Astrocyte of the spinal cord (primary cell): ENCODE data around the gene FTO.

Experiments used
- DNase-seq: peaks from one replicate; pipeline ENCODE4 v3.0.0; 2011; ENCODE audit warnings: low read depth, low spot score
- H3K4me3 ChIP-seq: 2 replicates; pipeline ENCODE4 v1.5.1; 2011; ENCODE audit warnings: low read depth, mild to moderate bottlenecking, low read length, moderate library complexity
- in situ Hi-C: cut with HindIII; loops from 2 replicates; pipeline ENCODE4 v1.10.0; 2017; ENCODE audit warnings: low sequenced_read_pairs
- TF ChIP-seq, protein P1 (sequence below): IDR thresholded peaks from 2 replicates; pipeline ENCODE4 v1.5.1; 2012; ENCODE audit warnings: low read depth, mild to moderate bottlenecking, low read length, inconsistent platforms

Gene FTO

DNA sequence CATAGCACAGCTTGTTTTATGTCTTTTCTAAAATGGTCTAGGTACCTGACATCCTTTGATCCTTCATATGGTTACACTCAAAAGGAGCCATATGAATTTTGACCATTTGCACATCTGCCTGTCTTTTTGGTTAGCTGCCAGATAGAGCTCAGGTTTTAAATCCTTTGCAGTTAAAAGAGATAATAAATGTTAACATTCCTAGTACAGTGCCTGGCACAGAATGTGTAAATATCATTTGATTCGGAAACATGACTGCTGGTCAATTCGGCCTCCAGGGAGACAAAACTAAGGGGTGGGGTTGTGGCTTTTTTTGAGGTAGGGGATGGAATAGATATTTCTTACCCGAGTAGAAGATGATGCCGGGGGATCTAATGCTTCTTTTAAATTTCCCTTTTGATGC is 64.2 kb downstream of the FTO start:
- in situ Hi-C loops, result no loop called here
- H3K4me3 ChIP-seq, result no peak overlapping the region
- TF ChIP-seq, protein P1, sequence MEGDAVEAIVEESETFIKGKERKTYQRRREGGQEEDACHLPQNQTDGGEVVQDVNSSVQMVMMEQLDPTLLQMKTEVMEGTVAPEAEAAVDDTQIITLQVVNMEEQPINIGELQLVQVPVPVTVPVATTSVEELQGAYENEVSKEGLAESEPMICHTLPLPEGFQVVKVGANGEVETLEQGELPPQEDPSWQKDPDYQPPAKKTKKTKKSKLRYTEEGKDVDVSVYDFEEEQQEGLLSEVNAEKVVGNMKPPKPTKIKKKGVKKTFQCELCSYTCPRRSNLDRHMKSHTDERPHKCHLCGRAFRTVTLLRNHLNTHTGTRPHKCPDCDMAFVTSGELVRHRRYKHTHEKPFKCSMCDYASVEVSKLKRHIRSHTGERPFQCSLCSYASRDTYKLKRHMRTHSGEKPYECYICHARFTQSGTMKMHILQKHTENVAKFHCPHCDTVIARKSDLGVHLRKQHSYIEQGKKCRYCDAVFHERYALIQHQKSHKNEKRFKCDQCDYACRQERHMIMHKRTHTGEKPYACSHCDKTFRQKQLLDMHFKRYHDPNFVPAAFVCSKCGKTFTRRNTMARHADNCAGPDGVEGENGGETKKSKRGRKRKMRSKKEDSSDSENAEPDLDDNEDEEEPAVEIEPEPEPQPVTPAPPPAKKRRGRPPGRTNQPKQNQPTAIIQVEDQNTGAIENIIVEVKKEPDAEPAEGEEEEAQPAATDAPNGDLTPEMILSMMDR, result no peak
- no peak for DNase-seq

DNA sequence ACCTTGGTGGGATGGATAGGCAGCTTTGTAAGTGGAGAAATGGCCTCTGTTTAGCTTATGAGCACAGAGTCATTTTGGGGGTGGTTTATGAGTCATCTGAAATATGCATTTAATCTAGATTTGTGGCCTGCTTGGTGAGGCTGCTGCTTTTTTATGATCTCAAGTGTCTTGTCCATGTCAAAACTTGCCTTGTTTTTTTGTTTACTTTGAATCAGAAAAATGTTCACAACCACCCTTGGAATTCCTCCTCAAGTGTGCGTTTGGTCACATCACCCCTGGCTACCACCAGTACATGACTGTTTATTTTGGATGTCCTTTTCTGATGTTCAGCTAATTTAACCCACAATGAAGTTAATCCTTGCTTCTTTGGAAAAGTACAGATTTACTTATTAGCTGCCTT is 64.6 kb downstream of the FTO start:
- H3K4me3 ChIP-seq, result no peak overlapping the region
- TF ChIP-seq, protein P1, result no peak
- DNase-seq, result peak; percentile 95
- in situ Hi-C loops, result no loop called here

DNA sequence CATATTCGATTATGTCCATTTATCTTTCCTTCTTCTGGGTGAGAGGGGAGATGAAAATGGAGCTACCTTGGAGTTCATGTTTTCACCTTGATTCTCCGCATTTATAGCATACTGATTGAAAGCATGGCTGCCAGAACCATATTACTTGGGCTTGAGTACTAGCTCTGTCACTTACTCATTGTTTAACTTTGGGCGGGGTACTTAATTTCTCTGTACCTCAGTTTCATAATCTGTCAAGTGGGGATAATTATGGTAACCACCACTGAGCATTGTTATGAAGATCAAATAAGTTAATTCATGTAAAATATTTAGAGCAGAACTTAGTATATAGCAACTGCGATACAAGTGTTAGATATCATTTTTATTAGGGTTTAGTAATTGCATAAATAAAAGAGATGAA is 65.2 kb downstream of the FTO start:
- DNase-seq, result no peak
- no peak overlapping the region for H3K4me3 ChIP-seq
- in situ Hi-C loops, result no loop called here
- TF ChIP-seq, protein P1, result no peak

DNA sequence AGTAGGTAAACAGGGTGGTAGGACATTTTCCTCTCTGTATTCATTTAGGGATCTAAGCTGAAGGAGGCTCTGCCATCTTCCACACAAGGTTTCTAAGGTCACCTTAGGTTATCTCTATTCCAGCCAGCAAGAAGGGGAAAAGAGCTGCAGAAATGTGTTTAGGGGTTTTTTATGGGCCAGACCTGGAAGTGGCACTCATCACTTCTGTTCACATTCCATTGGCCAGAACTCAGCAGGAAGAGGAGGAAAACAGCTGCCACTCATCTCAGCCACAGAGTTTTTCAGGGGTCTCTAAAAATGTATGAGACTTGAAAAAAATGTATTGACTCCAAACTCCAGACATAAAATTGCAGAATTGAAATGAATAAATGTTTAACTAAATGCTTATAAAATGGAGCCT is 65.8 kb downstream of the FTO start:
- TF ChIP-seq, protein P1, result no peak
- no peak overlapping the region for H3K4me3 ChIP-seq
- DNase-seq, result no peak
- in situ Hi-C loops, result no loop called here

DNA sequence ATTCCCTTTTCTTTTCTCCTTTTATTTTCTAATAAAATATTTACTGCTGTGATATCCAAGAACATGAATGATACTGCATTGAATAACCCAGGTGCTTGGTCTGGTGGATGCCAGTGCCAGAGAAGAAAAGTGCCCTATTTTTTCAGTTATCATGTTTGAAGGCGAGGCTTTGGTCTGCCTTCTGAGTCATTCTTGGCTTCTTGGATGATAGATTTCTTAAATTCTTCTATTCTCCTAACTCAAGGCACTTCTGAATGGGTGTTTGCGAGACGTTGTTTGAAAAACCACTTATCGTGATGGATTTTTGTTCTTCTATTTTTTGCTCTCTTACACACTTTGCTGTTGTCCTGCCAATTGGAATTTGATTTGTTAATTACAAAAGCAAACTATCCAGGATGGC is 66.7 kb downstream of the FTO start:
- TF ChIP-seq, protein P1, result no peak
- in situ Hi-C loops, result no loop called here
- DNase-seq, result no peak
- H3K4me3 ChIP-seq, result no peak overlapping the region

DNA sequence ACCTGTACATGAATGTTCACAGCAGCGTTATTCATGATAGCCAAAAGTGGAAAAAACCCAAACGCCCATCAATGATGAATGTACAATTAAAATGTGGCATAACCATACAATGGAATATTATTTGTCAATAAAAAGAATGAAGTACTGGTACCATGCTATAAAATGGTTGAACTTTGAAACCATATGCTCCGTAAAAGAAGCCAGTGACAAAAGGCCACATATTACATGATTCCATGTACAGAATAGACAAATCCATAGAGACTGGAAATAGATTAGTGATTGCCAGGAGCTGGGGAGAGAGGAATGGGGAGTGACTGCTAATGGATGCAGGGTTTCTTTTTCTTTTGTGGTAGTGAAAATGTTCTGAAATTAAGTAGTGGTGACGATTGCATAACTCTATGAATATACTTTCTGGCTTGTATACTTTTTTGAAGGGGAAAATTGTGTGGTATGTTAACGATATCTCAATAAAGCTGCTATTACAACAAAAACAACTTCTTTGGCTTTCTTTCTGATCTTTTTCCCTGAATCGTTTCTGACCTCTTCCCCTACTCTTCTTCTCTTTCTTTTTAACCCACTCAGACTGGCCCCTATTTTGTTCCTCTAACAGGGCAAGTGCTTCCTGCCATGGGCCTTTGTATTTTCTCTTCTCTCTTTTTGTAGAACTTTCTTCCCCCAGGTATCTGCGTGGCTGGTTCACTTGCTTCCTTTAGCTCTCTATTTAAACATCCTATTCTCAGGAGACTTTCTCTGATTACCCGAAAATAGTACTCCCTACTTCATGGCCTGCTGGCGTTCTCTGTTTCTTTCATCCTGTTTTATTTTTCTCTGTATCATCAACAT is 67.9 kb downstream of the FTO start:
- TF ChIP-seq, protein P1, result no peak
- in situ Hi-C loops, result no loop called here
- H3K4me3 ChIP-seq, result no peak overlapping the region
- no peak for DNase-seq
